ENCODE data around the gene FGG.

GRCh38 chr4:154566639-154567204 lies 45.7 kb downstream of the FGG start:
- TF ChIP-seq CTCF (IDR thresholded peaks at IDR 0.05) = no peak
- TF ChIP-seq POLR2A (IDR thresholded peaks at IDR 0.05) = peak; percentile 32

Measured in right lobe of liver (tissue), 4 donors.